OCI-LY3 (cell line): Measurements from ENCODE around the gene EMILIN3.

Experiments
- CTCF ChIP-seq: fragments of 200-600, 300-600 bp; sonication (generic); IDR thresholded peaks from 2 replicates; pipeline ENCODE4 v1.5.1; 2014; ENCODE audit warnings: antibody characterized with exemption, low read length, low read depth
- EZH2phosphoT487 ChIP-seq: fragments of 200-600 bp; shearing (Covaris generic); IDR thresholded peaks from 2 replicates; pipeline ENCODE4 v1.6.1; 2018; ENCODE audit warnings: antibody characterized with exemption, mixed run types, low read depth

- TF ChIP-seq CTCF (no peak), EZH2phosphoT487 (no peak)
Observed at GRCh38 chr20:41382791-41383305, 16.2 kb upstream of the EMILIN3 start.
